HK-2 (cell line): Measurements from ENCODE around the gene DIAPH1.

Experiments
- DNase-seq: peaks from one replicate; pipeline ENCODE4 v3.0.0-alpha.2; 2018; ENCODE audit not compliant: unreplicated experiment

The DIAPH1 gene

DNA sequence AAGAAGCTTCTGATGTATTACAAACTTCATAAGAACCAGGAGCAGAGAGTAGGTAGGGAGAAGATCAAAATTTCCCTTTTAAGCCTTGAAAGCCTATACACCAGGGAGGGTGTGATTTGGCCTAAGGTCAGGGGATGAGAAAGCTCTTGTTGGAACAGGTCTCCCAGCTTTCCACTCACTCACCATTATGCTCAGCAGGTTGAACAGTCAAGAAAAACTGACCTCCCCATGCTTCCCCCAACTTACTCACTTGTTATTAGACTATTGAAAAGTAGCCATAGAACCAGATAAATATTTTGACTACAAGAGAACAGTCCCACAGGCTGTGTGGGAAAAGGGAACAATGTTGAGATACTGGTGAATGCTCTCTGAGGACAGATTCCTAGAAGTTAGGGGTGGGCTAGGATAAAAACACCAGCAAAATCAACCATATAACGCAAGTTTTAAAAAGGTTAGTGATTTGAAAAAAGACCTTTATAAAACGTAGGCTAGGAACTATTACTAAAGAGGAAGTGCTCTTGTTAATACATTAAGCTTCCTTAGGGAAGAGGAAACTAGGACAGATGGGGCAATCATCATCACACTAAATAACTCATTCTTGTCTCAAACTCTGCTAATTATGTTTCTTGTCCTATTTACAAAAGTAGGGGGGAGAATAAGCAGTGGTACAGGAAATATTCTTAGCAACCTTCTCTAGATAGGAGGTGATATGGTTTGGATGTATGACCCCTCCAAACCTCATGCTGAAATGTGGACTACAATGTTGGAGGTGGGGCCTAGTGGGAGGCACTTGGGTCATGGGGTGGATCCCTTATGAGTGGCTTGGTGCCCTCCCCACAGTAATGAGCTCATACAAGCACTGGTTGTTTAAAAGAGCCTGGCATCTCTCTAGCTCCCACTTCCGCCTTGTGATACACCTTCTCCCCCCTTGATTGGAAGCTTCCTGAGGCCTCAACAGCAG lies 98.9 kb downstream of the DIAPH1 start:
- no peak for DNase-seq

DNA sequence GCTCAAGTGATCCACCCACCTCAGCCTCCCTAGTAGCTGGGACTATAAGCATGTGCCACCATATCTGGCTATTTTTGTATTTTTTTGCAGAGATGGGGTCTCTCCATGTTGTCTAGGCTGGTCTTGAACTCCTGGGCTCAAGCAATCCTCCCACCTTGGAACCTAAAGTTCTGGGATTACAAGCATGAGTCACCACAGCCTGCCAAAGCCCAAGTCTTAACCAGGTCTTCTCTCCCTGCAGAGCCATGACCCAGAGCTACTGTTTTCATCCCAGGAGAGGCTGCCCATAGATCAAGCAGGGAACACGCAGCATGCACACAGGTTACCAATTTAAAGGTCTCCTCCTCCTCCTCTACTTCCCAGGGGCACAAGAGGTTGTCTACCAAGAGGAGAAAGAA lies 100.2 kb downstream of the DIAPH1 start:
- no peak for DNase-seq

DNA sequence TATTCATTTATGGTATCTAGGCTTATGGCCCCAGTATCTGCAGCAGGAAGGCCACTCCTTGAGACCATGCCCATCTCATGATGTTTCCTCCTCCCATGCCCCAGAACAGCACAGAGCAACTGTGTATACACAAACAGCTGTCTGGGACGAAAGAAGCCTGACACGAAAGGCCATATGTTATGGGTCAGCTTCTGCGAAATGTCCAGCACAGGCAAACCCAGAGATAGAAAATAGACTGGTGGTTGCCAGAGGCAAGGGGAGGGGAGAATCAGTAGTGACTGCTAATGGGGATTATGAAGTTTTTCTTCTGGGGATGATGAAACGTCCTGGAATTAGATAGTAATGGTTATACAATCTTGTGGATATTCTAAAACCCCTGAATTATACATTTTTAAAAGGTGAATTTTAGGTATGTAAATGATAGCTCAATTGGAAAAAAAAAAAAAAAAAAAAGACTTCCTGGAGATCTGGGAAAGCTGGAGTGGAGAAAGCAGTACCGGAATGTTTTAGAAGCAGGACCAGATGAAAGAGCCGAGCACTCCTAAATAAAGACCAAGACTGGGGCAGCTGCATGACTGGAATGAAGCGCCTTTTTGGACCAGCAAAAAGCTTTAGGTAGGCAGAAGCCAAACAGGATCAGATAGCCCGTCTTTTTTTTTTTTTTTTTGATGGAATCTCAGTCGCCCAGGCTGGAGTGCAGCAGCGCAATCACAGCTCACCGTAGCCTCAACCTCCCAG lies 100.8 kb downstream of the DIAPH1 start:
- no peak for DNase-seq

DNA sequence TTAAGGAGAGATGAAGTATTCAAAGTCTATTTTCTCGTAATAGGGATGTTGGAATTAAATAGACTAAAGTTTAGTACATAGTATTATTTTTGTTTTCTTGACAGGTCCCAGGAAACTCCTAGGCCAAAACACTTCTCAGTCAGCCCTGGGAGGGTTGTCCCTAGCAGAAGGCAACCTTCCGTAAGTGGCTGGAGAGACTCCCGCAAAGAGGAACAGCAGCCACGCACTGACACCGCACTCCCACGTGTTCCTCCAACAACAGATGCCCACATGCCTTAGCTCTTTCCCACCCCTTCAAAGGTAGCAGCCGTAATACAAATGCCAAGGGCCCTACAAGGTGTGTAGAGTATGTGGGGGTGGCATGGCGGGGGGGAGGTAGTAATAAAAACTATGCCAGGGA lies 101.5 kb downstream of the DIAPH1 start:
- no peak for DNase-seq

DNA sequence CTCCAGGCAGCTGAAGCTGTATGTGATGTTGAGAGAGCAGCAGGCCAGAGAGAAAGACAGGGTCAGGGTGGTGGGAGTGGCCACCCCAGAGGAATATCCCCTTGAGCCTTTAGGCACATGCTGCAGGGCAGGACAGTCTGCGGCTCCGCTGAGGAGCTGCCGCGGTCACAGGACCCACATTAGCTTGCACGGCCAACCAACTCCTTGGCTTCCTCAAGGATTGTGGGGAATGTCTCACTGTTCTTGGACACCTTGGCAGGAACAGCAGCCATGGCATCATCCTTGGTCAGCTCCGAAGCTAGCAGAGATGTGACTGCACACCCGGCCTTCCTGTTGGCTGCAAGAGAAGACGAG lies 102.2 kb downstream of the DIAPH1 start:
- DNase-seq, result no peak

DNA sequence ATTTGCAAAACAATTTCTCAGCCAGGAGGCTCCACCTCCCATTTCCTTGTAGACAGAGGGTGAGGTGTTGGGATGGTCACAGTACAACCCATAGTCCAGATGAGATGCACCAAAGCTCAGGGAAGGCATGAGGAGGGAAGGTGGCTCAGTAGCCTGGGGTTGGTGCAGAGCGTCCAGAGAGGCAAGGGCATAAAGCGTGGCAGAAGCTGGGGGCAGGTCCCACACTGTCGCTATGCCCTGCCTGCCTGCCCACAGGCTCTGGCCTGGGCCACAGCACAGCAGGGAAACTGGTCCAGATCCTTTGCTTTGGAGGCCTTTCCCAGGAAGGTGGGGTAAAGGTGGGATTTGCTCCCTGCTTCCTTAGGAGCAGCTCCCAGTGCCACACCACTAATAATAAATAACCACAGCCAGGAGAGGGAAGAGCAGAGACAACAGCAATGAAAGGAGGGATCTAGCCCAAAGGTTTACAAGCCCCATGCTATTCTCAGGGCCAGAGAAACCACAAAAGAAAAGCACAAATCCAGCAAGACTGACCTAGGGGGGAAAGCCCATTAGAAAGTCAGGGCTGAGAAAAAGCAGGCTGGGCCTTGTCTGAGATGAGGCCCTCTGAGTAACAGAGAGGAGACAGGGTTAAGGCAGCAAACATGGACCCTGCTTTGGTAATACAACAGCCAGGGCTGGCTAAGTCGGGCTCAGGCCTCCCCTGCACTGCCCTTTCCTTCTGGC lies 102.7 kb downstream of the DIAPH1 start:
- no peak for DNase-seq

DNA sequence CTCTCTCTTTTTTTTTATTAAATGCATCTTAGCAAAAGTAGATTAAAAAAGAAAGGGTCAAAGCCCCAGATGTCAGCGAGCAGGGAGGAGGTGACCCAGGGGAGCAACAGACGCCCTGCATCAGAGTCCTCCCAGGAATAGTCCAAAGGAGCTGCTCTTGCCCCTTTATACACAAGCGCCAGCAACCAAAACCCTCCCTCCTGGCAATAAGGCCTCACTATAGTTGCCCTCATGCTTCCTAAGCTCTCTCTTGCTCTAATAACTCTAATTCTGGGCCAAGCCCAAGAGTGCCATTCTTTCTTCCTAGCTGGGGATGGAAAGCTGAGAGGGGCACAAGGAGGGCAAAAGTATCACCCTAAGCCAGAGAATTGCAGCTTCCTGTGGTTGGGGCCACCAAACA lies 103.7 kb downstream of the DIAPH1 start:
- no peak for DNase-seq

DNA sequence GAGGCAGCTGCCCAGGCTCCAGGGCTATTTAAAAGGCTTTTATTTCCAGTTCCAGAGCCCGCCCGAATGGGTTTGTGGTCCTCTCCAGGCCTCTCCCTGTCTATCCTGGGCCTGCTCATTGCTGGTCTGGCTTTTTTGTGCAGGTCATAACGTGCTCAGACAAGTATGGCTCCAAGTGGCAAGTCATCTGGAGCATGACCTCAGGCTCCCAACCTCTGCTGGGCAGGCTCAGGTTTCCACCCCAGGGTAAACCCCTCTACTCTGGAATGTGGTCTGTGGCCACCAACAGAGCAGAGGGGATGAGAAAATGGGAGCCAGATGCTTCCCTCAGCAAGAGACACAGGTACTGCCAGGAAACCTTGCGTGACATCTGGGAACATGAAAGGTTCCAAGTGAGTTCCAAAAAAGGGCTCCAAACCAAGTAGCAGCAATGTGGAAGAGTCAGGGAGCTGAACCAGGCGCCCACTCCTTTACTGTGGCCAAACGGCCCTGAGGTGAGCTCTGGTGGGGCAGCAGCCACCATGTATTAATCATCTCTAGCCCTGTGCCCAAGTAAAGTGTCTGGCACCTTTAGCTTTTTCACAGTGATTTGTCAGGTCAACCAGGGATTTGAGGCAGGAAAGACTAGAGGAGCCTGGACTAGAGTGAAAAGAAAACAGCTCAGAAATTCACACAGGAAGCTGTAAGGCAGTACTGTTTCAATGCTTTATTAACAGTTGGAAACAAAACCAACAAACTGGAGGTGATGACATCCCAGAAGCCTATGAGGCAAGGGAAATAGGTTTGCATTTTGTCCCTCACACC lies 104.3 kb downstream of the DIAPH1 start:
- peak; percentile 60 for DNase-seq

DNA sequence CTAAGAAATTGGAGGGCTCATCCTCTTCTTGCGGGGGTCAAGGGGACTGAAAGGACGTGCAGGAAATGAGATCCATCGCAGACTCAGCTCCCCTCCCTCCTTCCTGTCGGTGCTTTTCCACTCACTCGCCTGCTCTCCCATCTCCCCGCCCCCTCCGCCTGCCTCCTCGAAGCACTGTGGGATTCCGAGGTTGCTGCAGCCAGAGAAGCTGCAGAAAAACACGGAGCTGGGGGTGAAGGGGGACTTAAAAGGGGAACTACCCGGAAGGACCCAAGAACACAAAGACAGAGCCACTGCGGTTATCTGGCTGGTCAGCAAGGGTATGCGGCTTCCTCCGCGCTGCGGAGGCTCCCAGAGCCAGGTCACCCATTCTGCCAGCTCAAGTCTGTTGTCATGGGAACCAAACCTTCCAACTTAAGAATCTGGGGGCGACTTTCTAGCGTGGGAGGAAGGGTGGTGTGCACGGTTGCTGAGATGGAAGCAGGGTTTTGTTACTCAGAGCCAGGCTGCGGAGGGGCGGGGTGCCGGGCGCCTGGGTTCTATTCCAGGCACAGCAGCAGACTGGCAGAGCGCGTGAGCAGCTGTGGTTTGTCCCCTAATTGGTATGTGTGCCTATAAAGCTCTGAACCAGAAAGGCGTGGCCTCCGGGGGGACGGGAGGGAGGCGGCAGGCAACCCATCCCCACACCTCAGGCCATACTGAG lies 105.0 kb downstream of the DIAPH1 start:
- peak; percentile 68 for DNase-seq

DNA sequence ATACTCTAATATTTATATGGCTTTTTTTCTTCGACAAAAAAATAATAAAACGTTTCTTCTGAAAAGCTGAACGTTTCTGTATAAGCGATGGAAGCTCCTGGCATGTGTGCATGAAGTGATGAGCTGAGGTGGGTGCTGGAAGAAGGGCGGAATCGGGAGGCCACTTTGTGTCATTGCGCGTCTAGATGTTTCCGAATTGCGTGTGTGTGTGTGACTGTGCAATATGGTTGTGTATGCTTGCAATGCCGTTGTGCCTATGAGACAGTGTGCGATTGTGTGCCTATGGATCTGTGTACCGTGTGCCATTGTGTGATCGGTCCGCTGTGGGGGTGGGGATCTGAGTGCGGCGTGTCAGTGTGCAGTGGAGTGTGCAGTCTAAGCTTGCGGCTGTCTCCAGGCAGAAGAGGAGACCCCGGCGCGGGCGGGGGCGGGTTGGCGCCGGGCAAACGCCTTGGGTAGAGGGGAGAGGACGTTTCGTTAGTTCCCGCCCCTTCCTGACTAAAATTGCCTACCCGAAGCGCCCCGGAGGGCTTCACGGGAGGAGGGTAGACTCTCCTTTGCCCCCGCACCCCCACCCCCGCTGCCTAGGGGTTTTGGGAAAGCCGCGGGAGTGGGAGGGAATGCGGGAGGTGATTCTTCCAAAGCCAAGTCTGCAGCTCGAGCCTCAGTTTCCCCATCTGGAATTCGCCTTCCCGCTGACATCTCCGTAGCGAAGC lies 105.7 kb downstream of the DIAPH1 start:
- no peak for DNase-seq

DNA sequence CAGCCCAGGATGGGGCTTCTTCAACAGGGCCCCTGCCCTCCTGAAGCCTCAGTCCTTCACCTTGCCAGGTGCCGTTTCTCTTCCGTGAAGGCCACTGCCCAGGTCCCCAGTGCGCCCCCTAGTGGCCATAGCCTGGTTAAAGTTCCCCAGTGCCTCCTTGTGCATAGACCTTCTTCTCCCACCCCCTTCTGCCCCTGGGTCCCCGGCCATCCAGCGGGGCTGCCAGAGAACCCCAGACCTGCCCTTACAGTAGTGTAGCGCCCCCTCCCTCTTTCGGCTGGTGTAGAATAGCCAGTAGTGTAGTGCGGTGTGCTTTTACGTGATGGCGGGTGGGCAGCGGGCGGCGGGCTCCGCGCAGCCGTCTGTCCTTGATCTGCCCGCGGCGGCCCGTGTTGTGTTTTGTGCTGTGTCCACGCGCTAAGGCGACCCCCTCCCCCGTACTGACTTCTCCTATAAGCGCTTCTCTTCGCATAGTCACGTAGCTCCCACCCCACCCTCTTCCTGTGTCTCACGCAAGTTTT lies 106.3 kb downstream of the DIAPH1 start:
- DNase-seq, result no peak

DNA sequence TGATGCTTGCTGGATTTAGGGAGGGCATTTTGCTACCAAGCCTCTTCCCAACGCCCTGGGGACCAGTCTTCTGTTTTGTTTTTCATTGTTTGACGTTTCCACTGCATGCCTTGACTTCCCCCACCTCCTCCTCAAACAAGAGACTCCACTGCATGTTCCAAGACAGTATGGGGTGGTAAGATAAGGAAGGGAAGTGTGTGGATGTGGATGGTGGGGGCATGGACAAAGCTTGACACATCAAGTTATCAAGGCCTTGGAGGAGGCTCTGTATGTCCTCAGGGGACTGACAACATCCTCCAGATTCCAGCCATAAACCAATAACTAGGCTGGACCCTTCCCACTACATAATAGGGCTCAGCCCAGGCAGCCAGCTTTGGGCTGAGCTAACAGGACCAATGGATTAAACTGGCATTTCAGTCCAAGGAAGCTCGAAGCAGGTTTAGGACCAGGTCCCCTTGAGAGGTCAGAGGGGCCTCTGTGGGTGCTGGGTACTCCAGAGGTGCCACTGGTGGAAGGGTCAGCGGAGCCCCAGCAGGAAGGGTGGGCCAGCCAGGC lies 107.0 kb downstream of the DIAPH1 start:
- no peak for DNase-seq

DNA sequence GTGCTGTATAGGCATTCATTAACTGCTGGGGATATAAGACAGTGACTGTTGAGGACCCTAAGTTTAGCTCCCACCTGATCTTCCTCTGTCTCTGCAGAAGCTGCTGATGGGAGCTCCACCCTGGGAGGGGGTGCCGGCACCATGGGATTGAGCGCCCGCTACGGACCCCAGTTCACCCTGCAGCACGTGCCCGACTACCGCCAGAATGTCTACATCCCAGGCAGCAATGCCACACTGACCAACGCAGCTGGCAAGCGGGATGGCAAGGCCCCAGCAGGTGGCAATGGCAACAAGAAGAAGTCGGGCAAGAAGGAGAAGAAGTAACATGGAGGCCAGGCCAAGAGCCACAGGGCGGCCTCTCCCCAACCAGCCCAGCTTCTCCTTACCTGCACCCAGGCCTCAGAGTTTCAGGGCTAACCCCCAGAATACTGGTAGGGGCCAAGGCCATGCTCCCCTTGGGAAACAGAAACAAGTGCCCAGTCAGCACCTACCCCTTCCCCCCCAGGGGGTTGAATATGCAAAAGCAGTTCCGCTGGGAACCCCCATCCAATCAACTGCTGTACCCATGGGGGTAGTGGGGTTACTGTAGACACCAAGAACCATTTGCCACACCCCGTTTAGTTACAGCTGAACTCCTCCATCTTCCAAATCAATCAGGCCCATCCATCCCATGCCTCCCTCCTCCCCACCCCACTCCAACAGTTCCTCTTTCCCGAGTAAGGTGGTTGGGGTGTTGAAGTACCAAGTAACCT lies 107.8 kb downstream of the DIAPH1 start:
- no peak for DNase-seq

DNA sequence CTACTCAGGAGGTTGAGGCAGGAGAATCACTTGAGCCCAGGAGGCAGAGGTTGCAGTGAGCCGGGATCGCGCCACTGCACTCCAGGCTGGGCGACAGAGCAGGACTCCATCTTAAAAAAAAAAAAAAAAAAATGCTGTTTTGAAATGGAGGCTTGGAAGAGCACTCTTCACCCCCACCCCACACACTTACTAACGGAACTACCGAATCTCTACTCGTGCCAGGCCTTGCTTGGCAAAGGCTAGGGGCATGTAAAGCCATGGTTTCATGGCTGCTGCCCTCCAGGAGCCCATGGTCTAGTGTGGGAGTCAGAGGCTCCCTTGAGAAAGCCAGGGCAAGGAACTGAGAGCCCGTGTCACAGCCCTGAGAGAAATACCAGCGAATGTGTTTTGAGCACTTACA lies 108.6 kb downstream of the DIAPH1 start:
- no peak for DNase-seq

DNA sequence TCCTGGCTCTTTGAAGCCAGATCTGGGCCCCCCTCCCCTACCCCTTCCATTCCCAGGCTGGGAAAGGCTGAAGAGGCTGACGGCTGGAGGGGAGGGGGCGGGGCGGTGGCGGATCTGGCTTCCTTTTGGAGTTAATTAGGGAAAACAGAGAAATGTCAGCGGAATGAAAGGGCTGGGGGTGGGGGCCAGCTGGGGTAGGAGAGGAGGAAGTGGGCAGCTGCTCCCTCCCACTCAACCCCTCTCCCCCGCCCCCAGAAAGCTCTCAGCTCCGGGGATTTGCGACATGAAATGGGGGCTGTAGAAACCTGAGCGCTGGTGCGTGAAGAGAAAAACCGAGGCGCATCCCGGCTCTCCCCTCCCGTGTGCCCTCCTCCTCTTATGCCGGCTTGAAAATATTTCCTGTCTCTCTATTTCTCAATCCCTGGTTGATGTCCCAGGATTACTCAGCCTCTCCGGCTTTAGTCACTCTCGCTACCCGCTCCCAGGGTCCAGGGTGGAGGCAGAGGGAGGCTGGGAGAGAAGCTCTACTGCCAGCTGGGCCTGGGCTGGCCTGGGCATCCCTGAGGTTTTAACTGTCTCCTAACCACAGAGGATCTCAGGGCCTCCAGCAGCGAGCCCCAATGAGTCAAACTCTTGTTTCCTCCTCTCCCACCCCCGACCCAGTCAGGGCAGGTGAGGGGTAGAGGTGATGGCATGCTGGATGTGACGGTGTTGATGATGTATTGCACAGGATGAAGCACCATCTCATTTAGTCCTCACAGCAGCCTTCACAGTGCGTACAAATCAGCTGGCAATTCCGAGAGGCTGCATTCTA lies 109.8 kb downstream of the DIAPH1 start:
- DNase-seq, result peak; percentile 82

DNA sequence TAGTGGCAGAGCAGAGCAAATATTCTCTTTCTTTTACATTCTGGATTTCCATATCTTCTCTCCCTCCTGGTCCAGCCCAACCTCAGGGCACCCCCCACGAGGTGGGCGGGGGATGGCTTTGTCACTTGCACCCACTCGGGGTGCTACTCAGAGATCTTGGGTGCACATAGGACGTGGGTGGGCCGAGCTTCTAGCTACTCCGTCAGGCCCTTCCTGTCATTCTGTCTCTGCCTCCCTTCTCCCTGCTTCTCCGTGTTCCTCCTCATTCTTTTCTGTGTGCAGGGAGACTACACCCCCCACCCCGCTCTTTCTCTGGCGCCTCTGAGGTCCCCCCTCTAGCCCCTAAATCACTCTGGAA lies 110.4 kb downstream of the DIAPH1 start:
- DNase-seq, result no peak

DNA sequence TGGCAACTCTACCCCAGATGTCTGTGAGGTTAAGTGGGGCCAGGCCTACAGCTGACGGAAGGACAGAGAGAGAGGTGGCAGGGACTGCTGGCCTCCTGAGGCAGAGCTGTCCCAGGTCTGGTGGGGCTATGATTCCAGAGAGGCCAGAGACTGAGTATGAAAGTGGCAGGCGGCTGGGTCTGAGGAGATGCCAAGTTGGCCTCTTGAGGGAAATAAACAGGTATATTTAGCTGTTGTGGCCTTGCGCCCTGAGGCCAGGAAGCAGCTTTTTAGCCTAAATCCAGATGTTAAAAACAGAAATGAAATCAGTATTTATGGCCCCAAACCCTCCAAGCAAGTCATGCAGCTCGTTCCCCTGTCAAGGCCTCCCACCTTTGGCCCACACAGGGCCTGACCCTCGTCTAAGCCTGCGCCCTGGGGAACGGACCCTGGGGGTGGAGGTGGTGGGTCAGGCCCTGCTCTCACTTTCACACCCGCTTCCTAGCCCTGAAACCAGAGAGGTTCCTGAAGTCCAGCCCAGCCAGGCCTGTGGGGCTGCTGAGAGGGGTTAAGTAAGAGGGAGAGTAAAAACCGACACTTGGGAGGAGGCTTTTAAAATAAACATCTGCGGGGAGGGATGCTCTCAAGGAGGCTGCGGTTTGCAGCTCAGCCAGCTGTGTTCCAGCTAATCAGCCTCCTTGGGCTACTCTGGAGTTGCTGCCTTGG lies 111.3 kb downstream of the DIAPH1 start:
- DNase-seq, result no peak
